MM.1S (cell line): ENCODE measurements around the gene SRA1.

Experiments
- DNase-seq: peaks from one replicate; pipeline ENCODE4 v3.0.0-alpha.2; 2015
- H2AFZ ChIP-seq: fragments of 300-600 bp; sonication (generic); 2 replicates; pipeline ENCODE4 v1.6.0; 2016; ENCODE audit warnings: antibody characterized with exemption, low read length
- H3F3A ChIP-seq: fragments of 300-600 bp; sonication (generic); 2 replicates; pipeline ENCODE4 v1.6.1; 2016; ENCODE audit warnings: mild to moderate bottlenecking, antibody characterized with exemption, low read length, moderate library complexity, mixed read lengths; ENCODE audit not compliant: insufficient read depth
- H3K27ac ChIP-seq: fragments of 300-600 bp; sonication (generic); 2 replicates; pipeline ENCODE4 v1.5.1; 2016; ENCODE audit warnings: mild to moderate bottlenecking, low read length
- H3K27me3 ChIP-seq: fragments of 300-600 bp; sonication (generic); replicated peaks from 2 replicates; pipeline ENCODE4 v1.6.0; 2016; ENCODE audit warnings: low read length; ENCODE audit not compliant: insufficient read depth
- H3K36me3 ChIP-seq: fragments of 300-600 bp; sonication (generic); replicated peaks from 2 replicates; pipeline ENCODE4 v1.6.1; 2016; ENCODE audit warnings: mild to moderate bottlenecking, low read length, mixed read lengths; ENCODE audit not compliant: insufficient read depth
- H3K4me1 ChIP-seq: fragments of 300-600 bp; sonication (generic); 2 replicates; pipeline ENCODE4 v1.6.1; 2016; ENCODE audit warnings: low read length, mixed read lengths
- H3K4me2 ChIP-seq: fragments of 300-600 bp; sonication (generic); 2 replicates; pipeline ENCODE4 v1.6.0; 2016; ENCODE audit warnings: low read depth, low read length
- H3K4me3 ChIP-seq: fragments of 300-600 bp; sonication (generic); 2 replicates; pipeline ENCODE4 v1.5.1; 2016; ENCODE audit warnings: low read length, mixed read lengths
- H3K79me2 ChIP-seq: fragments of 300-600 bp; sonication (generic); 2 replicates; pipeline ENCODE4 v1.6.1; 2016; ENCODE audit warnings: mixed run types, low read length, mixed read lengths
- H3K9ac ChIP-seq: fragments of 300-600 bp; sonication (generic); 2 replicates; pipeline ENCODE4 v1.6.1; 2016; ENCODE audit warnings: low read length, mixed read lengths
- H3K9me2 ChIP-seq: fragments of 300-600 bp; sonication (generic); replicated peaks from 2 replicates; pipeline ENCODE4 v1.6.1; 2016; ENCODE audit warnings: mild to moderate bottlenecking, low read length, mixed read lengths; ENCODE audit not compliant: insufficient read depth
- H3K9me3 ChIP-seq: fragments of 300-600 bp; sonication (generic); replicated peaks from 2 replicates; pipeline ENCODE4 v1.6.1; 2016; ENCODE audit warnings: mild to moderate bottlenecking, low read length, mixed read lengths; ENCODE audit not compliant: insufficient read depth
- H4K20me1 ChIP-seq: fragments of 300-600 bp; sonication (generic); 2 replicates; pipeline ENCODE4 v1.6.1; 2016; ENCODE audit warnings: mild to moderate bottlenecking, low read length, moderate library complexity, mixed read lengths; ENCODE audit not compliant: insufficient read depth
- EZH2 ChIP-seq: fragments of 300-600 bp; sonication (generic); optimal IDR thresholded peaks from 2 replicates; pipeline ENCODE3; 2017; ENCODE audit warnings: low read depth, mild to moderate bottlenecking, antibody characterized with exemption, low read length, mixed read lengths
- EZH2phosphoT487 ChIP-seq: fragments of 300-600 bp; sonication (generic); IDR thresholded peaks from 2 replicates; pipeline ENCODE4 v1.6.1; 2018; ENCODE audit warnings: antibody characterized with exemption, low read length
- TF ChIP-seq, protein P1 (sequence below): fragments of 300-600 bp; sonication (generic); IDR thresholded peaks from 2 replicates; pipeline ENCODE4 v1.5.1; 2016; ENCODE audit warnings: antibody characterized with exemption, low read length, mixed read lengths

SRA1 gene

DNA sequence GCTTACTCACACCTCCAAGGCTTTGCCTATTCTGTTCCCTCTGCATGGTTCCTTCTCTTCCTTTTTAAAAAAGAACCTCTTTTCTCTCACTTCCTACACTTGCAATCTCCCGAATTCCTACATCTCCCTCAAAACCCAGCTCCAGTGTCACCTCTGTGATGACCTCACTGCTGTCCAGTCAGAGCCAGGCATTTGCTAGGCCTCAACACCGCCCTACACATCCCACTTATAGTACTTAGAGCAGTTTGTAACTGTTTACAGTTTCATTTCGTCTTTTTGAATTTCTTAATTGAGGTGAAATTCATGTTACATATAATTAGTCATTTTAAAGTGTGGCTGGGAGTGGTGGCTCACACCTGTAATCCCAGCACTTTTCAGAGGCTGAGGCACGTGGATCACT, 44.9 kb upstream of the SRA1 start:
- Histone ChIP-seq H3K27me3 (no peaks in the 10 kb centered on the region), H2AFZ (no peak overlapping the region), H3K9me3 (no peaks in the 10 kb centered on the region; the same call in 1 of the 2 replicates), H3K27ac (no peak overlapping the region), H3K4me3 (no peak overlapping the region), H4K20me1 (no peaks in the 10 kb centered on the region), H3K9ac (no peak overlapping the region), H3K4me2 (no peak overlapping the region), H3F3A (no peaks in the 10 kb centered on the region), H3K4me1 (no peaks in the 10 kb centered on the region), H3K36me3 (no peaks in the 10 kb centered on the region), H3K9me2 (no peaks in the 10 kb centered on the region), H3K79me2 (no peaks in the 10 kb centered on the region)
- no peak for TF ChIP-seq EZH2phosphoT487
- TF ChIP-seq EZH2, result no peak
- TF ChIP-seq, protein P1, sequence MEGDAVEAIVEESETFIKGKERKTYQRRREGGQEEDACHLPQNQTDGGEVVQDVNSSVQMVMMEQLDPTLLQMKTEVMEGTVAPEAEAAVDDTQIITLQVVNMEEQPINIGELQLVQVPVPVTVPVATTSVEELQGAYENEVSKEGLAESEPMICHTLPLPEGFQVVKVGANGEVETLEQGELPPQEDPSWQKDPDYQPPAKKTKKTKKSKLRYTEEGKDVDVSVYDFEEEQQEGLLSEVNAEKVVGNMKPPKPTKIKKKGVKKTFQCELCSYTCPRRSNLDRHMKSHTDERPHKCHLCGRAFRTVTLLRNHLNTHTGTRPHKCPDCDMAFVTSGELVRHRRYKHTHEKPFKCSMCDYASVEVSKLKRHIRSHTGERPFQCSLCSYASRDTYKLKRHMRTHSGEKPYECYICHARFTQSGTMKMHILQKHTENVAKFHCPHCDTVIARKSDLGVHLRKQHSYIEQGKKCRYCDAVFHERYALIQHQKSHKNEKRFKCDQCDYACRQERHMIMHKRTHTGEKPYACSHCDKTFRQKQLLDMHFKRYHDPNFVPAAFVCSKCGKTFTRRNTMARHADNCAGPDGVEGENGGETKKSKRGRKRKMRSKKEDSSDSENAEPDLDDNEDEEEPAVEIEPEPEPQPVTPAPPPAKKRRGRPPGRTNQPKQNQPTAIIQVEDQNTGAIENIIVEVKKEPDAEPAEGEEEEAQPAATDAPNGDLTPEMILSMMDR, result no peak
- DNase-seq, result no peak

DNA sequence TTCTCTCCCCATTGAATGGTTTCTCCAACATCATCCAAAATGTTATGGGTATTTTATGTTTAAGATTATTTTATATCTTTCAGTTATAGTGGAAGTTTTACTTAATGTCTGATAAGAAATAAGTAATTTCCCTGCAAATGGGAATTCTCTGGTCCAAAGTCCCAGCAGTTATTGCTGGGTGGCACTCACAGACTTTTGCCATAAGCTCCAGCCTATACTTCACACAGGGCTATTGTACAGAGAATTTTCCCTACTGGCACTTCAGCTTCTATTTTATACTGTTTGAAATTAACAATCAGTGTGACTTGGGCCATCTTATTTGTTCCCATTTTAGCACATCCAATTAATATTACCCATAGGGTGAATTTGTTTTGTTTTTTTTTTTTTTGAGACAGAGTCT, 42.8 kb upstream of the SRA1 start:
- Histone ChIP-seq H3K9me3 (no peaks in the 10 kb centered on the region; the same call in 1 of the 2 replicates), H4K20me1 (no peaks in the 10 kb centered on the region), H3K4me3 (no peak overlapping the region), H3K27ac (no peak overlapping the region), H3F3A (no peaks in the 10 kb centered on the region), H3K79me2 (no peaks in the 10 kb centered on the region), H3K27me3 (no peaks in the 10 kb centered on the region), H3K9me2 (no peaks in the 10 kb centered on the region), H3K4me1 (no peaks in the 10 kb centered on the region), H3K4me2 (no peak overlapping the region), H3K36me3 (no peaks in the 10 kb centered on the region), H3K9ac (no peak overlapping the region), H2AFZ (no peak overlapping the region)
- TF ChIP-seq, protein P1, result no peak
- TF ChIP-seq EZH2phosphoT487, result no peak
- TF ChIP-seq EZH2, result no peak
- DNase-seq, result no peak

DNA sequence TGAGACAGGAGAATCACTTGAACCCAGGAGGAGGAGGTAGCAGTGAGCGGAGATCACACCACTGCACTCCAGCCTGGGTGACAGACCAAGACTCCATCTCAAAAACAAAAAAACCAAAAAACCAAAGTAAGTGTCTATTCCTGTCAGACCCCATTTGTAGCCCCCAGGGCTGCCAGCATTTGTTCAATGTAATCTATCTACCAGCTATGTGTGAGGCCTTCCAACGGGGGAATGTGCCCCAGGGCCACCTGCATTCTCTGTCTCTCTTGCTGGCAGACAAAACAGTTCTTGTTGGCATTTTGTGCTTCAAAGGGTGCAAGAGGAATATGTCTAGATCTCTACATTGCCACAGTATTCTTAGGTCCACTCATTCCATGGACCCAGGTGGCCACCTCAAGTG, 41.6 kb upstream of the SRA1 start:
- Histone ChIP-seq H3K79me2 (no peaks in the 10 kb centered on the region), H3K9ac (no peak overlapping the region), H3K9me2 (no peaks in the 10 kb centered on the region), H2AFZ (no peak overlapping the region), H3K36me3 (no peaks in the 10 kb centered on the region), H3K4me1 (no peaks in the 10 kb centered on the region), H3F3A (no peaks in the 10 kb centered on the region), H3K27ac (no peak overlapping the region), H3K4me3 (no peak overlapping the region), H3K9me3 (no peaks in the 10 kb centered on the region), H3K27me3 (no peaks in the 10 kb centered on the region), H3K4me2 (no peak overlapping the region), H4K20me1 (no peaks in the 10 kb centered on the region)
- TF ChIP-seq EZH2phosphoT487 (no peak), EZH2 (no peak)
- TF ChIP-seq, protein P1, result no peak
- DNase-seq, result no peak
